GM12892 (cell line): ENCODE measurements around the gene KRTAP3-1.
"Not testable (repeated sequence)": the region's sequence is repeated elsewhere in the genome, so short reads cannot be mapped to it uniquely, and the experiment has no call there.

Source experiments
- DNase-seq: peaks from one replicate; pipeline ENCODE4 v3.0.0; 2011; ENCODE audit not compliant: insufficient read length
- FAIRE-seq: peaks from 2 replicates; lab custom pipeline; 2011; peaks lifted over from hg19 to GRCh38; lab: Jason Lieb, UNC
- POLR2A ChIP-seq: IDR thresholded peaks from 2 replicates; pipeline ENCODE4 v1.6.1; 2011; ENCODE audit warnings: low read depth, low read length, control low read depth
- POLR2AphosphoS5 ChIP-seq: IDR thresholded peaks from 2 replicates; pipeline ENCODE4 v1.6.1; 2011; ENCODE audit warnings: low read depth, low read length, control low read depth
- TAF1 ChIP-seq: IDR thresholded peaks from 2 replicates; pipeline ENCODE4 v1.6.1; 2011; ENCODE audit warnings: low read depth, mild to moderate bottlenecking, control low read depth, low read length, borderline replicate concordance

The KRTAP3-1 gene

GRCh38 chr17:41010441-41010840, 1.5 kb upstream of the KRTAP3-1 start:
- no peak for DNase-seq
- no peak for FAIRE-seq
- TF ChIP-seq TAF1 (no peak), POLR2AphosphoS5 (no peak), POLR2A (no peak)

GRCh38 chr17:41009936-41010335, 1.0 kb upstream of the KRTAP3-1 start:
- DNase-seq (no peak), FAIRE-seq (no peak)
- TF ChIP-seq POLR2A = no peak
- no peak for TF ChIP-seq TAF1
- TF ChIP-seq POLR2AphosphoS5 = no peak

- DNase-seq (no peak), FAIRE-seq (no peak)
- TF ChIP-seq POLR2AphosphoS5 (no peak), POLR2A (no peak), TAF1 (no peak)
Measured at GRCh38 chr17:41009301-41009760, 403 bp upstream of the KRTAP3-1 start.

GRCh38 chr17:41004397-41004796, 4.5 kb downstream of the KRTAP3-1 start:
- no peak for TF ChIP-seq POLR2AphosphoS5
- TF ChIP-seq TAF1 = no peak
- no peak for TF ChIP-seq POLR2A
- DNase-seq (no peak), FAIRE-seq (no peak)

- FAIRE-seq = no peak
- TF ChIP-seq TAF1 (no peak), POLR2A (no peak), POLR2AphosphoS5 (no peak)
- DNase-seq = no peak
Measured at GRCh38 chr17:41003926-41004325, 5.0 kb downstream of the KRTAP3-1 start.

GRCh38 chr17:41002814-41003213, 6.1 kb downstream of the KRTAP3-1 start:
- DNase-seq (no peak), FAIRE-seq (no peak)
- TF ChIP-seq POLR2A = no peak
- TF ChIP-seq POLR2AphosphoS5 = no peak
- TF ChIP-seq TAF1 = no peak

GRCh38 chr17:41001795-41002194, 7.1 kb downstream of the KRTAP3-1 start:
- no peak for FAIRE-seq
- no peak for DNase-seq
- TF ChIP-seq POLR2AphosphoS5 (no peak), TAF1 (no peak), POLR2A (no peak)

- DNase-seq, FAIRE-seq: not testable (repeated sequence)
Measured at GRCh38 chr17:40999563-40999962, 9.4 kb downstream of the KRTAP3-1 start, which contains the start of gene KRTAP3-2. Gene KRTAP3-2, minus strand, starts transcription at chr17:40999906. Its CDS starts 53 bp downstream, at chr17:40999853.

GRCh38 chr17:40997361-40997760, 11.6 kb downstream of the KRTAP3-1 start:
- TF ChIP-seq TAF1 = no peak
- TF ChIP-seq POLR2A = no peak
- TF ChIP-seq POLR2AphosphoS5 = no peak
- FAIRE-seq (no peak), DNase-seq (no peak)

GRCh38 chr17:40996829-40997228, 12.1 kb downstream of the KRTAP3-1 start:
- FAIRE-seq (no peak), DNase-seq (no peak)
- TF ChIP-seq TAF1 (no peak), POLR2A (no peak), POLR2AphosphoS5 (no peak)

- DNase-seq (no peak), FAIRE-seq (no peak)
- no peak for TF ChIP-seq POLR2A
Measured at GRCh38 chr17:40995116-40995515, 13.8 kb downstream of the KRTAP3-1 start.

GRCh38 chr17:40993839-40994238, 15.1 kb downstream of the KRTAP3-1 start, which contains the start of gene KRTAP3-3:
Gene KRTAP3-3, minus strand, starts transcription at chr17:40994164. Its CDS starts 67 bp downstream, at chr17:40994097.
- FAIRE-seq = no peak
- DNase-seq = no peak
- no peak for TF ChIP-seq TAF1

- TF ChIP-seq POLR2A (no peak), TAF1 (no peak), POLR2AphosphoS5 (no peak)
- DNase-seq (no peak), FAIRE-seq (no peak)
Measured at GRCh38 chr17:40993084-40993483, 15.8 kb downstream of the KRTAP3-1 start.

GRCh38 chr17:40992666-40993065, 16.3 kb downstream of the KRTAP3-1 start:
- DNase-seq (no peak), FAIRE-seq (no peak)
- TF ChIP-seq TAF1 = no peak
- TF ChIP-seq POLR2AphosphoS5 = no peak
- no peak for TF ChIP-seq POLR2A
